PFSK-1 (cell line): ENCODE measurements around the gene DLX2.

ENCODE experiments used
- FOXP2 ChIP-seq: optimal IDR thresholded peaks from 2 replicates; pipeline ENCODE3; 2011; ENCODE audit warnings: borderline replicate concordance, control low read depth, inconsistent platforms; ENCODE audit not compliant: insufficient read depth; ENCODE audit errors: extremely low read length, extremely low read depth
- POLR2AphosphoS5 ChIP-seq: IDR thresholded peaks from 2 replicates; pipeline ENCODE4 v1.6.1; 2012; ENCODE audit warnings: low read depth, mild to moderate bottlenecking, control low read depth, low read length, moderate library complexity
- REST ChIP-seq, 2 experiments: IDR thresholded peaks; 2 replicates each; pipeline versions ENCODE4 v1.6.1 to v1.8.0; 2011 to 2012; ENCODE audit warnings: low read depth in 2 of 2, low read length in 2 of 2, control low read depth in 1 of 2, inconsistent platforms in 1 of 2, mild to moderate bottlenecking in 1 of 2, moderate library complexity in 1 of 2; ENCODE audit not compliant: insufficient read depth in 1 of 2
- SIN3A ChIP-seq: IDR thresholded peaks from 2 replicates; pipeline ENCODE4 v1.6.1; 2012; ENCODE audit warnings: mild to moderate bottlenecking, low read length, moderate library complexity, borderline replicate concordance; ENCODE audit not compliant: insufficient read depth
- TAF1 ChIP-seq: IDR thresholded peaks from 2 replicates; pipeline ENCODE4 v1.6.1; 2012; ENCODE audit warnings: low read length, control low read depth, borderline replicate concordance; ENCODE audit not compliant: insufficient read depth

- TF ChIP-seq REST (IDR thresholded peaks at IDR 0.05; ENCODE audit: insufficient read depth in 1 of 2, low read depth in 2 of 2, low read length in 2 of 2) (no peak), TAF1 (no peak), POLR2AphosphoS5 (no peak), SIN3A (no peak), FOXP2 (no peak)
Observed at GRCh38 chr2:172070936-172071335, 31.8 kb downstream of the DLX2 start.
